ENCODE measurements around the gene ZNF511.

GRCh38 chr10:133336577-133337369 lies 28.1 kb downstream of the ZNF511 start, which contains the start of gene CALY:
- TF ChIP-seq ZBTB7A (IDR thresholded peaks at IDR 0.05; ENCODE audit: borderline replicate concordance, control insufficient read depth, low read depth, low read length) (no peak), ZNF511 (CRISPR knock-in tag; IDR thresholded peaks at IDR 0.05) (no peak), SIX5 (IDR thresholded peaks at IDR 0.05; ENCODE audit: borderline replicate concordance in 1 of 2, insufficient read depth in 1 of 2, low read depth in 1 of 2, low read length in 2 of 2) (no peak), CTCF (IDR thresholded peaks at IDR 0.05 in 2 of 3, conservative IDR thresholded peaks at IDR 0.05 in 1 of 3; ENCODE audit: insufficient read depth in 2 of 3, low read depth in 1 of 3, low read length in 3 of 3) (no peak), HNRNPLL (IDR thresholded peaks at IDR 0.05; ENCODE audit: low read depth, low read length, poor library complexity, severe bottlenecking) (no peak), BRF1 (IDR thresholded peaks at IDR 0.05; ENCODE audit: borderline replicate concordance, extremely low read depth, insufficient read length) (no peak), PBX2 (CRISPR knock-in tag; IDR thresholded peaks at IDR 0.05; ENCODE audit: low read depth) (no peak), PBX2 (tag; conservative IDR thresholded peaks at IDR 0.05; ENCODE audit: low read depth) (no peak), NFYB (IDR thresholded peaks at IDR 0.05; ENCODE audit: extremely low read depth, insufficient read length) (no peak), ZNF121 (CRISPR knock-in tag; conservative IDR thresholded peaks at IDR 0.05) (no peak), ID3 (CRISPR knock-in tag; IDR thresholded peaks at IDR 0.05) (no peak), ID3 (tag; IDR thresholded peaks at IDR 0.05) (no peak), ZFP30 (CRISPR knock-in tag; IDR thresholded peaks at IDR 0.05; ENCODE audit: borderline replicate concordance) (no peak), EZH2 (IDR thresholded peaks at IDR 0.05; ENCODE audit: borderline replicate concordance, low read depth, low read length) (no peak), YY1 (IDR thresholded peaks at IDR 0.05; ENCODE audit: borderline replicate concordance in 1 of 3, control insufficient read depth in 1 of 3, extremely low read depth in 1 of 3, insufficient read depth in 3 of 3, insufficient read length in 1 of 3, insufficient replicate concordance in 2 of 3, low read depth in 1 of 3, low read length in 2 of 3) (no peak)

All from K562 (cell line).